Measurements from ENCODE around the gene MBNL3.

DNA sequence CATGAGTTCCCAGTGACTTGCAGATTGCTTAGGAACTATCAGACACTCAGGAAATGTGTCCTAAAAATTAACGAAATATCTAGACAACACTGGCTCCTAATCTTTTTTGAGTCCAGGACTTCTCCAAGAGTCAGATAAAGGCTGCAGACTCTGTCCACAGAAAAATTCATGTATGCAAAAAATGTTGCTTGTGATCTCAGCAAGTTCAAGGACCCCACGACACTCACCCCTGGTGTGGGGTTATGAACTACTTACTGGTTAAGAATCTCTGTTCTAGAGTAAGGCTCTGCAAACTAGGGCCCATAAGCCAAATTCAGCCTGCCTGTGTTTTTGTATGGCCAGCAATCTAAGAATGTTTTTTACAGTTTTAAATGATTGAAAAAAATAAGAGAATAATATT is 93.2 kb downstream of the MBNL3 start:
- TF ChIP-seq POLR2A (IDR thresholded peaks at IDR 0.05), result no peak
- TF ChIP-seq, protein P1, sequence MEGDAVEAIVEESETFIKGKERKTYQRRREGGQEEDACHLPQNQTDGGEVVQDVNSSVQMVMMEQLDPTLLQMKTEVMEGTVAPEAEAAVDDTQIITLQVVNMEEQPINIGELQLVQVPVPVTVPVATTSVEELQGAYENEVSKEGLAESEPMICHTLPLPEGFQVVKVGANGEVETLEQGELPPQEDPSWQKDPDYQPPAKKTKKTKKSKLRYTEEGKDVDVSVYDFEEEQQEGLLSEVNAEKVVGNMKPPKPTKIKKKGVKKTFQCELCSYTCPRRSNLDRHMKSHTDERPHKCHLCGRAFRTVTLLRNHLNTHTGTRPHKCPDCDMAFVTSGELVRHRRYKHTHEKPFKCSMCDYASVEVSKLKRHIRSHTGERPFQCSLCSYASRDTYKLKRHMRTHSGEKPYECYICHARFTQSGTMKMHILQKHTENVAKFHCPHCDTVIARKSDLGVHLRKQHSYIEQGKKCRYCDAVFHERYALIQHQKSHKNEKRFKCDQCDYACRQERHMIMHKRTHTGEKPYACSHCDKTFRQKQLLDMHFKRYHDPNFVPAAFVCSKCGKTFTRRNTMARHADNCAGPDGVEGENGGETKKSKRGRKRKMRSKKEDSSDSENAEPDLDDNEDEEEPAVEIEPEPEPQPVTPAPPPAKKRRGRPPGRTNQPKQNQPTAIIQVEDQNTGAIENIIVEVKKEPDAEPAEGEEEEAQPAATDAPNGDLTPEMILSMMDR (IDR thresholded peaks at IDR 0.05), result no peak
